OCI-LY1 (cell line): ENCODE data around the gene KRABD2.

Experiments
- CTCF ChIP-seq: fragments of 200-600 bp; sonication (generic), shearing (Covaris generic); IDR thresholded peaks from 2 replicates; pipeline ENCODE4 v1.5.1; 2017; ENCODE audit warnings: mild to moderate bottlenecking, antibody characterized with exemption, low read length, moderate library complexity, mixed read lengths
- EZH2 ChIP-seq: fragments of 200-600 bp; sonication (generic), shearing (Covaris generic); IDR thresholded peaks from 2 replicates; pipeline ENCODE4 v1.8.0; 2017; ENCODE audit warnings: borderline replicate concordance, mixed run types, mild to moderate bottlenecking, antibody characterized with exemption, low read length, moderate library complexity, mixed read lengths

GRCh38 chr17:8375738-8376259 is 705 bp downstream of the KRABD2 start:
- TF ChIP-seq CTCF (no peak), EZH2 (no peak)
